Keratinocyte (primary cell): ENCODE data around the gene GGCX.

ENCODE experiments used
- EZH2 ChIP-seq: IDR thresholded peaks from one replicate; pipeline ENCODE4 v1.6.1; 2012; ENCODE audit warnings: inconsistent platforms, mild to moderate bottlenecking, low read length, moderate library complexity
- TF ChIP-seq, protein P1 (sequence below), 3 experiments: IDR thresholded peaks in 1 of 3; conservative IDR thresholded peaks in 1 of 3; optimal IDR thresholded peaks in 1 of 3; 2 replicates in 2 of 3; 3 replicates in 1 of 3; pipeline versions ENCODE3 to v1.5.1; 2011; ENCODE audit warnings: low read length in 3 of 3, mild to moderate bottlenecking in 3 of 3, moderate library complexity in 2 of 3, control low read depth in 1 of 3, inconsistent platforms in 1 of 3; ENCODE audit not compliant: insufficient read depth in 2 of 3; ENCODE audit errors: extremely low read depth in 1 of 3

DNA sequence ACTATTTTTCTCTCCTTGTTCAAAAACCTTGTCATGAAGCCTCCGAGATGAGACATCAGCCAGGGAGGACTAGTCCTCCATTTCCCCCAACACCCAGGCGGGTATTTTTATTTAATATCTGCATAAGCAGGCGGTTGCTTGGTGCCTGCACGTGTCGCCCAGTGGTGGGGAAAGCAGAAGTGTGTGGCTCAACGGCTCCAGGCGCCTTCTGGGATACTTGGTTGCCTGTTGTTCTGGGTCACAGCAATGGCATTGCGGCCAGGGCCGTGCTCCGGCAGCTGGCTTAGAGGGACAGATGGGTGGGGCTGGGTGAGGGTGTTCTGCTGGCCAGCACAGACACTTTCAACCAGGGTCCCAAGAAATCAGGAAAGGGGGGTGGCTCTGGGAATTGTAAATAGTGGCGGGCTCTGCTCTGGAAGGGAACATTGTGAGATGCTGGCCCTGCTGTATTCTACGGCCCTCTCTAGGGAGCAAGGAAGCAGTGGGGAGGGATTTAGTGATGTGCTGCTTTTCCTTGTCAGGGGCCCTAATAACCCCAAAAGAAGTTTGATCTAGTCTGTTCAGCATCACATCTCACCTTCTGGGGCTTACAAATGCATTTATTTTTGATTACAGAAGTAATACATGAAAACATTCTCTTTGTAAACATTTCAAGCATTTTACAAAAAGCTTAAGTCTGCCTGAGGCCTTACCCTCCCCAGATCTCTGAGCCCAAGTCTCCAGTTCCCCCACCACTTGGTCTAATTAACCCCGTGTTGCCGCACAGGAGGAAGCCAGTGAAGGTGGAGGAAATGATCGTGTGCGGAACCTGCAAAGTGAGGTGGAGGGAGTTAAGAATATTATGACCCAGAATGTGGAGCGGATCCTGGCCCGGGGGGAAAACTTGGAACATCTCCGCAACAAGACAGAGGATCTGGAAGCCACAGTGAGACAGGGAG is 17.2 kb upstream of the GGCX start:
- TF ChIP-seq, protein P1, sequence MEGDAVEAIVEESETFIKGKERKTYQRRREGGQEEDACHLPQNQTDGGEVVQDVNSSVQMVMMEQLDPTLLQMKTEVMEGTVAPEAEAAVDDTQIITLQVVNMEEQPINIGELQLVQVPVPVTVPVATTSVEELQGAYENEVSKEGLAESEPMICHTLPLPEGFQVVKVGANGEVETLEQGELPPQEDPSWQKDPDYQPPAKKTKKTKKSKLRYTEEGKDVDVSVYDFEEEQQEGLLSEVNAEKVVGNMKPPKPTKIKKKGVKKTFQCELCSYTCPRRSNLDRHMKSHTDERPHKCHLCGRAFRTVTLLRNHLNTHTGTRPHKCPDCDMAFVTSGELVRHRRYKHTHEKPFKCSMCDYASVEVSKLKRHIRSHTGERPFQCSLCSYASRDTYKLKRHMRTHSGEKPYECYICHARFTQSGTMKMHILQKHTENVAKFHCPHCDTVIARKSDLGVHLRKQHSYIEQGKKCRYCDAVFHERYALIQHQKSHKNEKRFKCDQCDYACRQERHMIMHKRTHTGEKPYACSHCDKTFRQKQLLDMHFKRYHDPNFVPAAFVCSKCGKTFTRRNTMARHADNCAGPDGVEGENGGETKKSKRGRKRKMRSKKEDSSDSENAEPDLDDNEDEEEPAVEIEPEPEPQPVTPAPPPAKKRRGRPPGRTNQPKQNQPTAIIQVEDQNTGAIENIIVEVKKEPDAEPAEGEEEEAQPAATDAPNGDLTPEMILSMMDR (optimal IDR thresholded peaks at IDR 0.05 in 1 of 3, IDR thresholded peaks at IDR 0.05 in 1 of 3, conservative IDR thresholded peaks at IDR 0.05 in 1 of 3; ENCODE audit: extremely low read depth in 1 of 3, insufficient read depth in 2 of 3, low read length in 3 of 3): no peak
- no peak for TF ChIP-seq EZH2
